SH-SY5Y (cell line): ENCODE measurements around the gene SLC2A11.

Source experiments
- GATA2 ChIP-seq: IDR thresholded peaks from 2 replicates; pipeline ENCODE4 v1.6.1; 2011; ENCODE audit warnings: mild to moderate bottlenecking, low read depth, low read length
- GATA3 ChIP-seq: IDR thresholded peaks from 2 replicates; pipeline ENCODE4 v1.6.1; 2011; ENCODE audit warnings: low read depth, mild to moderate bottlenecking, low read length, moderate library complexity

DNA sequence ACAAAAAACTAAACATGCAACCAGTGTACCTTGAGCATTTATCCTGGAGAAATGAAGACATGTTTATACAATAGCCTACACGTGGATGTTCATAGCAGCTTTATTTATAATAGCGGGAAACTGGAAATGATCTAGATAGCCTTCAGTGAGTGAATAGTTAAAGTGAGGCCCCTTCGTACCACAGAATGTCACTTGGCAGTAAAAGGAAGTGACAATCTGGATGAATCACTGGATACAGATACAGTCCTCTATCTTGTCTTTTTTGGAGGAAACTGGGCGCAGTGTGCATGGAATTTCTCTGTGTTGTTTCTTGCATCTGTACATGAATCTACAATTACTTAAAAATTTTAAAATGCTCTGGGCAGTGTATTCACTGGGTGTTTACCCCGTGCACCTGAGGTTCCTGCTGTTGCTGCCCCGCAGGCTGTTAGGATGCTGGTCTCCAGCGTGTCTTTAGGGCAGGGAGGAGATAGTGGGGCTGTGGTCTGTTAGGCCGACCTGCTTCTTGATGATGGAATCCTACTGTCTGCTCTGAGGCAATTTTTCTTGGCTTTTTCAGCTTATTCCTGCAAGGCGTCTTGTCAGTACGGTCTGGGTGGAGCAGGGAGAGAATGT is 42.0 kb upstream of the SLC2A11 start:
- TF ChIP-seq GATA2 (no peak), GATA3 (no peak)
